KBM-7 (cell line): ENCODE measurements around the gene CD55.
A peak's percentile ranks its signal among the peaks of the same experiment; 100 is the strongest.

Experiments used
- DNase-seq: peaks from one replicate; pipeline ENCODE4 v3.0.0-alpha.2; 2015
- in situ Hi-C: fragments of 300-500 bp; cut with MboI; formaldehyde crosslinking; loops from 2 replicates; pipeline ENCODE4 v1.14.3; 2020; ENCODE audit warnings: low sequenced_read_pairs, low pct_unique_long_range_greater_than_20kb, mixed read lengths

The CD55 gene

DNA sequence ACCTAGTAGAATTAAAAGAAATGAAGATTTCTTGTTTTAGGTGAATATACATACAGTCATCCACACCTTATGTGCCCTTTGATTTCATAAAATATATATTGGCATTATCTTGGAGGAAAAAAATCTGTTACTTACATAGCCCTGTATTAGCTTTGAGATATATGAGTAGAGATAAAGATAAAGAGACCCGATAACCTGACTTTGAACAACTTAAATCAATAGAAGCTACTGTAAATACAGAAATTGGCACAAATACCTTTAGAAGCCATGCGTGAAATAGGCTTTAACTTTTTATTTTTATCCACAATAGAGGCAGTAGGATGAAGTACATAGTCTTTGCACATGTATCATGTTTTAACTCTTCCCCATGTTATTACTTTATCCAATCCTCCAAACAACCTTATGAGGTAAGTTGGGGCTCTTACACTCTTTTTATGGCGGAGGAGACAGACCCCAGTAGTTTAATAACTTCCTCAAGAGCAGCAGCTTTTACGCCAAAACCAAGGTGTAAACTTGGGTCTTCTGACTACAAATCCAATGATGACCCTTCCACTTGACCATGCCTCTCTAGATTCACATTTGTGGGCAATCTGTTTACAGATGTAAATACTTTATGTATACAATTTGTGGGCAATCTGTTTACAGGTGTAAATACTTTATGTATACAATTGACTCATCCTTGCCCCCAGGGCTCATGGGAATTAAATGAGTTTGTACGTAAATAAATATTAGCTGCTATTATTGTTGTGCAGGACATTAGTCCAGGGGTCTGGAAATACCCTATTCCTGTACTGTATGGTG, 2.1 kb downstream of the CD55 start:
- DNase-seq = no peak
- in situ Hi-C loops = no loop called here

GRCh38 chr1:207328004-207328403, 6.5 kb downstream of the CD55 start:
- no peak for DNase-seq
- in situ Hi-C loops = no loop called here

- in situ Hi-C loops = no loop called here
- no peak for DNase-seq
Observed at GRCh38 chr1:207328908-207329440, 7.5 kb downstream of the CD55 start.

GRCh38 chr1:207329469-207329868, 8.0 kb downstream of the CD55 start:
- no peak for DNase-seq
- in situ Hi-C loops = no loop called here

DNA sequence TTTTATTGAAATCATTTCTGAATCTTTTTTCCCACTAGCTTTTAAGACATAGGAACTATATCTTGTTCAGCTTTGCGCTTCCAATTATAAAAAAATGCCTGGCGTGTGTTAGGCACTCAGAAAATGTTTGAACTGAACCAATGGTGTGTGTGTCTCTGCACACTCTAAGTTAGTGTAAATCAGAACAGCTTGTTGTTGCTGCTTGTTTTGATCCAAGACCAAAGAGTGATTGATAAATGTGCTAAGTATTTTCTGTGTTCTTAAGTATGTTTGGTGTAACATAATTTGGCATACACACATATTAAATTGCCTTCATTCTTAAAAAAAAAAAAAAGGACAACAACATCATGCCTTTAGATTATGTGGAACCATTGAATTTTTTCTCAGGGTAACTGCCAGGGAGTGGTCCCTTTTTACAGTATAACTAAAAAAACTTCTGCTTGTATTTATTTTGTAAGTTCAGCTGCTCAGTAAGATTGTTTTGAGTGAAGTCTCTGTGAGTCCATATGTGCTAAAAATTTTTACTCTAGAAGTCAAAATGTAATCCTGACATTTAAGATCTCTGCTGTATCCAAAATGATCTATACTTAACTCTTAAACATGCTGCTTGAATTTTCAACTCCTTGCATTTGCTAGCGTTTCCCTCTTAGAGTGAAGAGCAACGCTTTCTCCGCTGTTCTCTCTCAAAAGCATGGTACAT, 8.7 kb downstream of the CD55 start:
- DNase-seq = no peak

GRCh38 chr1:207331354-207332313, 10.2 kb downstream of the CD55 start:
- in situ Hi-C loops = no loop called here
- DNase-seq = no peak

More for the DNA sequence above, 8.7 kb downstream of the CD55 start:
- in situ Hi-C loops = no loop called here

DNA sequence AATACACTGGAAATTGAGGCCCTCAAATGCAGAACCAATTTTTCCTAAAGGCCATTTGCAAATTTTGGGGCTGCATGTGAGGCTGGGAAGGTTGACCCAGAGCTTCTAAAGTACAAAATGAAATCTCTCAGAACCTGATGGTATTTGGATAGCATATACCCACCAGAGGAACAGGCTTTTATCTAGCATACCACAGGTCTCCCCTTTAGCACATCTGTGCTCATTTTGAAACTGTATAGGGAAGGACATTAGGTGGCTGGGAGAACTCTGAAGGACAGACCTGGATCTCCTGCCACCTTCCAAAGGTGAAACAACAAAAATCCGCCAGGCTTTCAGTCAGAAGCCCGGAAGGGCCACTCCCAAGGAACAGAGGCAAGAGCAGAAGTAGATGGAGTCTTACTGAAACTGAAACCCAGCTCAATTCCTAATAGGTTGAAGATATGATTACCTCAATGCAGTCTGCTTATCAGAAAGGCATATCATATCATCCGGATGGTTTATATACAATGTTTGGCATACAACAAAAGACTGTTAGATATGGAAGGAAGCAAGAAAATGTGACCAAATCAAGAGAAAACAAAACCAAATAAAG, 11.6 kb downstream of the CD55 start:
- in situ Hi-C loops = no loop called here
- no peak for DNase-seq

DNA sequence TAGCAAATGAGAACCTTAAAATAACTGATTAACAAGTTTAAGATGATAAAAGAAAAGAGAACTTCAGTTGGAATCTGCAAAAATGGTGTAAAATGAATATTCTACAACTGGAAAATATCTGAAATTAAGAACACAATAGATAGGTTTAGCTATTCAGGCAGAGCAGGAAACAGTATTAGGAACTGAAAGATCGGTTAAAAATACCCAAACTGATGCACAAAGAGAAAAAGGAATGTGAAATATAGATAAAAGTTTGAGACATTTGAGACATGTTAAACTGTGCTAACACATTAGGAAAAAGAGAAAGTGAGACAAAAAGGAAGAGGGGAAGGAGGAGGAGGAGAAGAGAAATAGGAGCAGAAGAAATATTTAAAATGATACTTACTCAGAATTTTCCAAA, 12.1 kb downstream of the CD55 start:
- DNase-seq = no peak
- in situ Hi-C loops = no loop called here

GRCh38 chr1:207334337-207334736, 12.9 kb downstream of the CD55 start:
- in situ Hi-C loops = no loop called here
- no peak for DNase-seq

DNA sequence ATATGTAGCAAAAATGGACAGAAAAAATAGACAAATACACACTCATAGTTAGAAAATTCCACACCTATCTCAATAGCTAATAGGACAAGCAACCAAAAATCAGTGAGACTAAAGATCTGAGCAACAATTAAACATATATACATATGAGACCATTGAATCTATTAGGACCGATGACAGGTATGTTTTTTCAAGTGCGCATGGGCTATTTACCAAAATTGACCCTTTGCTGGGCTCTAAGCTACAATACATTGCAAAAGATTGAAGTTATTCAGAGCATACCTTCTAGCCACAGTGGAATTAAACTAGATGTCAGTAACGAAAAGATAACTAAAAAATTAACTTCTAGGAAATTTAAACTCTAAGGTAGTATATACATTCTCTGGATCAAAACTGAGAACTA, 13.7 kb downstream of the CD55 start:
- in situ Hi-C loops = no loop called here
- no peak for DNase-seq

DNA sequence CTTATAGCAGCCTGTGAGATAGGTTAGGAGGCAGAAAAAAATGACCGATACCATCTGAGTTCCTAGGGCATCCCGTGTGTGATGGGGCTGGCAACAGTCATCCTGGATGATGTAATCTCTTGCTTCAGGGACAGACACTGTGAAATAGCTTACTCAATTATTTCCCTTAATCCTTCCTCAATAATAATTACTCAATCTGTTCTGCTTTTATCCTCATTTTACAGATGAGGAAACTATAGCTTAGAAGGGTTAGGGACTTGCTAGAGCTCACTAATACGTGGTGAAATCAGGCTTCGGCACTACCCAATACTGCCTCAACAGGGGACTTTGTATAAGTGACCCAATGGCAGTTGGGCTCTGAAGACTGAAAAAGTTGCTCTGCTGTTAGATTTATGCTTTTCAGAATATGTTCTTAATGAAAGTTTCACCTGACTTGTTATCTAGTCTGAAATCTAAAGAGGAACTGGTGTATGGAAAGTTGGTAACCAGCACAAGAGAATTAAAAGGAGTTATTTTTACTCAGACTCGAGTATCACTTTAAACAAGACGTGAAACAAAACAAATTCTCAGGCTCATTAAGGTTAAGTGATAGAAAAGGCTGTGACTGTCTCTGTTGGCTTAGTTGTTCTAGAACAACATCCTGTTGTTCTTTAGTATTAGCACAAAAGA, 14.4 kb downstream of the CD55 start:
- in situ Hi-C loops = no loop called here

DNA sequence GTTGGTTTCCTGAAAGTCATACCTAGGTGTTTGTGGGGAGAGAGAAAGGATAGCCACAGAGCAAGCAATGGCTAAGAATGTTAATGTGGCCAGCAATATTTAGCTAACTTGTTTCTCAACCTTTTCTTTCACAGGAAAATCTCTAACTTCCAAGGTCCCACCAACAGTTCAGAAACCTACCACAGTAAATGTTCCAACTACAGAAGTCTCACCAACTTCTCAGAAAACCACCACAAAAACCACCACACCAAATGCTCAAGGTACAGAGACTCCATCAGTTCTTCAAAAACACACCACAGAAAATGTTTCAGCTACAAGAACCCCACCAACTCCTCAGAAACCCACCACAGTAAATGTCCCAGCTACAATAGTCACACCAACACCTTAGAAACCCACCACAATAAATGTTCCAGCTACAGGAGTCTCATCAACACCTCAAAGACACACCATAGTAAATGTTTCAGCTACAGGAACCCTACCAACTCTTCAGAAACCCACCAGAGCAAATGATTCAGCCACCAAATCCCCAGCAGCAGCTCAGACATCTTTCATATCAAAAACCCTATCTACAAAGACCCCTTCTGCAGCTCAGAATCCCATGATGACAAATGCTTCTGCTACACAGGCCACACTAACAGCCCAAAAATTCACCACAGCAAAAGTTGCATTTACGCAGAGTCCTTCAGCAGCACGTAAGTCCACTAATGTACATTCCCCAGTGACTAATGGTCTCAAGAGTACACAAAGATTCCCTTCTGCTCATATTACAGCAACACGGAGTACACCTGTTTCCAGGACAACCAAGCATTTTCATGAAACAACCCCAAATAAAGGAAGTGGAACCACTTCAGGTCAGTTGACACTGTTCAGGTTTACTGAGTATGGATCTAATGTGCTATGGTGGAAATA, 15.3 kb downstream of the CD55 start:
- in situ Hi-C loops = no loop called here
- peak; percentile 40 for DNase-seq

More for the DNA sequence above, 14.4 kb downstream of the CD55 start:
- DNase-seq = peak; percentile 29

- DNase-seq = no peak
- in situ Hi-C loops = no loop called here
Observed at GRCh38 chr1:207342332-207342731, 20.9 kb downstream of the CD55 start.

- in situ Hi-C loops = no loop called here
- DNase-seq = no peak
Observed at GRCh38 chr1:207343675-207344074, 22.2 kb downstream of the CD55 start.

- in situ Hi-C loops = no loop called here
- no peak for DNase-seq
Observed at GRCh38 chr1:207344221-207344620, 22.7 kb downstream of the CD55 start.

DNA sequence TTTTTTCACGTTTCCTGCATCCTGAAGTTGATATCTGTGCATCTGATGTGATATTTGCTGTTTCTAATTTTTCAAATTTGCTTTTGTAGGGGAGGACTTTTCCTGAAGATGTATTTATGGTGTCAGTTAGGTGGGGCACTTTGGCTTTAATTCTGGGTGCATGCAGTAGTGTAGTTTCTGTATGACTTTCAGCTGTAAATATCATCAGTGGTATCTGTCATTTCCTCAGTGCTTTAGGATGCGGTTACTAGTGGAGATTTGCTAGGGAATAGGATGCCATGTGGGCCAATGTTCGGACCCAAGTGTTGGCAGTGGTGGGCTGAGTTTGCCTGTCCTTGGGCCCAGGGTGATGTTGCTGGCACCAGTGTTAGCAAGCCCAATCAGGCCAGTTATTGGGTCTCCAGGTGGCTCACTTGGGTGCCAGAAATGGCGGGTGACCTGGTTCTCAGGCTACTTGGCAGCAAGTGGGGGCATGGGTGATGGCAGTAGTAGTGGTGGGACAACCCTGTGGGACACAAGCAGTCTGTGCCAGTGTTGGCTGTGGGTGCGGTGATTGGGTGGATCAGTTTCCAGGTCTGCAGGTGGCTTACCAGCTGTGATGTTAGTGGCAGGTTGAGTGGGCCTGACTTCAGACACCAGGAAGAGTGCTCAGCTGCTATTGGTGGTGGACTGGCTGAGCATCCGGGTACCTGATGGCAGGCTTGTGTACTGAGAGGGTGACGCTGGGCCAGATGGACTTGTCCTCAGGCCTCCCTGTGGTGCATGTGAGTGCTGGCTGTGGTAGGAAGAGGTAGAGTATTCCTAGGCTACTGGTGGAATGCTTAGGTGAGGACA, 24.4 kb downstream of the CD55 start:
- DNase-seq = no peak
- in situ Hi-C loops = no loop called here

- no peak for DNase-seq
- in situ Hi-C loops = no loop called here
Observed at GRCh38 chr1:207346513-207346912, 25.0 kb downstream of the CD55 start.
